WTC11 (cell line): ENCODE results near the gene GATA1. TPM values are rescaled to one million over a fixed set of nuclear protein-coding genes. Genes with fewer than 3 reads are reported as not detected.

Source experiments
- ATAC-seq: fragments of 200-7000 bp; cut with Tn5 transposase; 2 replicates; pipeline ENCODE4 v1.10.0; 2021; ENCODE audit warnings: mild to moderate bottlenecking, moderate library complexity
- CTCF ChIA-PET: fragments of 300-600 bp; sonication (Branson Sonifier 250); formaldehyde crosslinking; loops from one replicate; lab custom pipeline; 2021; ENCODE audit warnings: antibody characterized with exemption; lab: Charles Lee
- POLR2A ChIA-PET: fragments of 350-600 bp; sonication (Branson Sonifier 250); formaldehyde crosslinking; loops from one replicate; lab custom pipeline; 2021; ENCODE audit warnings: antibody characterized with exemption; lab: Charles Lee
- DNase-seq: peaks from one replicate; pipeline ENCODE4 v3.0.0; 2021; ENCODE audit warnings: low spot score
- H3K27ac Mint-ChIP-seq: 2 replicates; pipeline ENCODE4 v1.8.0; 2021; ENCODE audit warnings: mixed read lengths
- H3K27me3 Mint-ChIP-seq: 2 replicates; pipeline ENCODE4 v1.8.0; 2021; ENCODE audit warnings: low read depth, mild to moderate bottlenecking, moderate library complexity, mixed read lengths
- H3K36me3 Mint-ChIP-seq: 2 replicates; pipeline ENCODE4 v1.8.0; 2021; ENCODE audit warnings: mixed read lengths
- H3K4me1 Mint-ChIP-seq: 2 replicates; pipeline ENCODE4 v1.8.0; 2022; ENCODE audit warnings: mixed read lengths
- H3K4me3 Mint-ChIP-seq: 2 replicates; pipeline ENCODE4 v1.8.0; 2021; ENCODE audit warnings: mild to moderate bottlenecking, moderate library complexity, mixed read lengths
- H3K9me3 Mint-ChIP-seq: 2 replicates; pipeline ENCODE4 v1.8.0; 2021; ENCODE audit warnings: mixed read lengths
- AR ChIP-seq: fragments of 250-450 bp; sonication (Bioruptor Pico); IDR thresholded peaks from 2 replicates; pipeline ENCODE4 v1.9.0; 2021; ENCODE audit warnings: mild to moderate bottlenecking
- CREM ChIP-seq: sonication (generic); formaldehyde crosslinking; IDR thresholded peaks from 2 replicates; pipeline ENCODE4 v1.8.1; 2022; ENCODE audit warnings: mild to moderate bottlenecking, missing genetic modification reagents, moderate library complexity
- CTCF ChIP-seq: fragments of 200-600 bp; IDR thresholded peaks from 2 replicates; pipeline ENCODE4 v1.8.0; 2022; ENCODE audit warnings: antibody characterized with exemption
- FOXJ3 ChIP-seq: sonication (generic); formaldehyde crosslinking; IDR thresholded peaks from 2 replicates; pipeline ENCODE4 v1.9.0; 2021; ENCODE audit warnings: missing genetic modification reagents, mild to moderate bottlenecking, borderline replicate concordance
- HMGXB4 ChIP-seq: sonication (generic); formaldehyde crosslinking; IDR thresholded peaks from 2 replicates; pipeline ENCODE4 v1.8.1; 2023; ENCODE audit warnings: mild to moderate bottlenecking, moderate library complexity, missing genetic modification reagents
- MXD4 ChIP-seq: fragments of 250-450 bp; sonication (Bioruptor Pico); IDR thresholded peaks from 2 replicates; pipeline ENCODE4 v1.8.0; 2021; ENCODE audit warnings: mild to moderate bottlenecking, moderate library complexity, borderline replicate concordance
- MYBL2 ChIP-seq: sonication (generic); formaldehyde crosslinking; IDR thresholded peaks from 2 replicates; pipeline ENCODE4 v1.8.1; 2023; ENCODE audit warnings: mild to moderate bottlenecking, moderate library complexity, missing genetic modification reagents
- OVOL2 ChIP-seq: fragments of 250-450 bp; sonication (Bioruptor Pico); IDR thresholded peaks from 2 replicates; pipeline ENCODE4 v1.9.0; 2021; ENCODE audit warnings: mild to moderate bottlenecking, borderline replicate concordance
- PREB ChIP-seq: sonication (generic); formaldehyde crosslinking; IDR thresholded peaks from 2 replicates; pipeline ENCODE4 v1.8.1; 2022; ENCODE audit warnings: mild to moderate bottlenecking, missing genetic modification reagents, moderate library complexity, borderline replicate concordance
- PRRX2 ChIP-seq: fragments of 250-450 bp; sonication (Bioruptor Pico); IDR thresholded peaks from 2 replicates; pipeline ENCODE4 v1.8.0; 2021; ENCODE audit warnings: mild to moderate bottlenecking
- SP1 ChIP-seq: sonication (generic); formaldehyde crosslinking; conservative IDR thresholded peaks from 2 replicates; pipeline ENCODE4 v1.8.1; 2022; ENCODE audit warnings: missing genetic modification reagents
- STAT6 ChIP-seq: sonication (generic); formaldehyde crosslinking; conservative IDR thresholded peaks from 2 replicates; pipeline ENCODE4 v1.8.1; 2023; ENCODE audit warnings: mild to moderate bottlenecking, low read depth, missing genetic modification reagents, moderate library complexity
- USF2 ChIP-seq: sonication (generic); formaldehyde crosslinking; IDR thresholded peaks from 2 replicates; pipeline ENCODE4 v1.8.1; 2023; ENCODE audit warnings: mild to moderate bottlenecking, missing genetic modification reagents, moderate library complexity
- ZNF219 ChIP-seq: sonication (generic); formaldehyde crosslinking; IDR thresholded peaks from 2 replicates; pipeline ENCODE4 v1.8.0; 2023; ENCODE audit warnings: missing genetic modification reagents, mild to moderate bottlenecking, borderline replicate concordance
- ZNF396 ChIP-seq: fragments of 250-450 bp; sonication (Bioruptor Pico); IDR thresholded peaks from 2 replicates; pipeline ENCODE4 v1.8.0; 2021; ENCODE audit warnings: mild to moderate bottlenecking, moderate library complexity, borderline replicate concordance
- ZNF416 ChIP-seq: fragments of 250-450 bp; sonication (Bioruptor Pico); IDR thresholded peaks from 2 replicates; pipeline ENCODE4 v1.9.0; 2021; ENCODE audit warnings: mild to moderate bottlenecking, inconsistent platforms
- ZSCAN18 ChIP-seq: fragments of 250-450 bp; sonication (Bioruptor Pico); IDR thresholded peaks from 2 replicates; pipeline ENCODE4 v2.1.2; 2022; ENCODE audit warnings: mild to moderate bottlenecking, moderate library complexity
- total RNA-seq: library from RNA; stranded (reverse); gene quantifications from 3 replicates; pipeline ENCODE4 v1.2.3, GENCODE V29; 2021

GATA1 gene
- total RNA-seq, 1 experiment from 2014 or later = 0.26 TPM

- CTCF ChIA-PET = no interaction called here
- DNase-seq (no peak), ATAC-seq (no peak)
- TF ChIP-seq ZNF396 (CRISPR knock-in tag) = no peak
- TF ChIP-seq USF2 (CRISPR knock-in tag) = no peak
- no peak for TF ChIP-seq ZNF416 (CRISPR knock-in tag)
- no peak for TF ChIP-seq MXD4 (CRISPR knock-in tag)
- no peak for TF ChIP-seq STAT6
- no peak for TF ChIP-seq MYBL2
- TF ChIP-seq ZNF219 (CRISPR knock-in tag) = no peak
- H3K27ac Mint-ChIP-seq = no peak overlapping the region
- POLR2A ChIA-PET = no interaction called here
- H3K4me1 Mint-ChIP-seq = no peaks in the 10 kb centered on the region
- H3K9me3 Mint-ChIP-seq = no peaks in the 10 kb centered on the region
- no peak overlapping the region for H3K4me3 Mint-ChIP-seq
- H3K36me3 Mint-ChIP-seq = no peaks in the 10 kb centered on the region
- H3K27me3 Mint-ChIP-seq = no peaks in the 10 kb centered on the region; the same call in 1 of the 2 replicates
Measured at GRCh38 chrX:48770296-48770695, 16.1 kb upstream of the GATA1 start.

GRCh38 chrX:48772602-48773001 is 13.8 kb upstream of the GATA1 start:
- ATAC-seq (no peak), DNase-seq (no peak)
- TF ChIP-seq HMGXB4 (no peak), PREB (CRISPR knock-in tag) (no peak), FOXJ3 (CRISPR knock-in tag) (no peak), CREM (CRISPR knock-in tag) (no peak), AR (CRISPR knock-in tag) (no peak), OVOL2 (CRISPR knock-in tag) (no peak), ZSCAN18 (CRISPR knock-in tag) (no peak), SP1 (CRISPR knock-in tag) (no peak), CTCF (no peak), PRRX2 (CRISPR knock-in tag) (no peak)
- ChIA-PET CTCF (no interaction called here), POLR2A (no interaction called here)
- H3K4me3 Mint-ChIP-seq = no peak overlapping the region
- no peak overlapping the region for H3K27ac Mint-ChIP-seq
- H3K36me3 Mint-ChIP-seq = no peaks in the 10 kb centered on the region
- peaks cover 4% of the 10 kb centered on the region; the same call in 1 of the 2 replicates for H3K27me3 Mint-ChIP-seq
- peaks cover 6% of the 10 kb centered on the region; the same call in 1 of the 2 replicates for H3K4me1 Mint-ChIP-seq
- H3K9me3 Mint-ChIP-seq = no peaks in the 10 kb centered on the region
